Liver (tissue), 9 donors: Measurements from ENCODE around the gene BCL2. TPM values are rescaled to one million over a fixed set of nuclear protein-coding genes. Genes with fewer than 3 reads are reported as not detected.

Experiments used
- DNase-seq: peaks from one replicate; pipeline ENCODE4 v3.0.0-alpha.2; 2017; ENCODE audit warnings: low spot score
- H3K27ac ChIP-seq, 2 donors: one replicate each; pipeline ENCODE4 v1.7.0; 2013; ENCODE audit warnings: inconsistent platforms in 2 of 2, low read length in 2 of 2, control low read depth in 1 of 2, low read depth in 1 of 2, mild to moderate bottlenecking in 1 of 2
- H3K27me3 ChIP-seq, 4 donors: one replicate each; pipeline versions ENCODE4 v1.6.1 to v1.7.0; 2013; ENCODE audit warnings: low read length in 3 of 4, inconsistent platforms in 1 of 4, mild to moderate bottlenecking in 1 of 4, moderate library complexity in 1 of 4; ENCODE audit not compliant: control insufficient read depth in 4 of 4, insufficient read depth in 4 of 4
- H3K36me3 ChIP-seq, 4 donors: one replicate each; pipeline versions ENCODE4 v1.6.1 to v1.7.0; 2013; ENCODE audit warnings: low read length in 3 of 4, mild to moderate bottlenecking in 3 of 4, low read depth in 1 of 4, moderate library complexity in 1 of 4; ENCODE audit not compliant: control insufficient read depth in 4 of 4, insufficient read depth in 3 of 4
- H3K4me1 ChIP-seq, 4 donors: one replicate each; pipeline versions ENCODE4 v1.6.1 to v1.7.0; 2013; ENCODE audit warnings: low read length in 3 of 4, mild to moderate bottlenecking in 3 of 4, moderate library complexity in 1 of 4; ENCODE audit not compliant: control insufficient read depth in 4 of 4, insufficient read depth in 4 of 4
- H3K4me3 ChIP-seq, 3 donors: one replicate each; pipeline versions ENCODE4 v1.6.1 to v1.7.0; 2013; ENCODE audit warnings: low read length in 3 of 3, control low read depth in 1 of 3, low read depth in 1 of 3, mild to moderate bottlenecking in 1 of 3
- H3K9ac ChIP-seq, 2 donors: one replicate each; pipeline ENCODE4 v1.7.0; 2013; ENCODE audit warnings: low read length in 2 of 2, mild to moderate bottlenecking in 2 of 2, moderate library complexity in 2 of 2, control low read depth in 1 of 2, low read depth in 1 of 2
- H3K9me3 ChIP-seq, 4 donors: one replicate each; pipeline versions ENCODE4 v1.6.1 to v1.7.0; 2013; ENCODE audit warnings: low read length in 3 of 4; ENCODE audit not compliant: control insufficient read depth in 4 of 4
- ATF3 ChIP-seq: IDR thresholded peaks from 2 replicates; pipeline ENCODE4 v1.6.1; 2016; ENCODE audit warnings: antibody characterized with exemption
- EGR1 ChIP-seq, 2 donors: IDR thresholded peaks; 2 replicates each; pipeline ENCODE4 v1.6.1; 2016 to 2018; ENCODE audit warnings: antibody characterized with exemption in 2 of 2, low read depth in 2 of 2
- FOXA2 ChIP-seq: IDR thresholded peaks from 2 replicates; pipeline ENCODE4 v1.6.1; 2016; ENCODE audit warnings: antibody characterized with exemption
- GABPA ChIP-seq, 2 donors: IDR thresholded peaks in 1 of 2; conservative IDR thresholded peaks in 1 of 2; 2 replicates each; pipeline ENCODE4 v1.6.1; 2016; ENCODE audit warnings: antibody characterized with exemption in 2 of 2, mild to moderate bottlenecking in 1 of 2, moderate library complexity in 1 of 2
- HNF4G ChIP-seq: IDR thresholded peaks from 2 replicates; pipeline ENCODE4 v1.6.1; 2016; ENCODE audit warnings: antibody characterized with exemption
- JUND ChIP-seq, 2 donors: IDR thresholded peaks; 2 replicates each; pipeline ENCODE4 v1.6.1; 2016; ENCODE audit warnings: antibody characterized with exemption in 2 of 2
- RAD21 ChIP-seq, 2 donors: IDR thresholded peaks; 2 replicates each; pipeline ENCODE4 v1.6.1; 2016; ENCODE audit warnings: antibody characterized with exemption in 2 of 2, mild to moderate bottlenecking in 2 of 2
- REST ChIP-seq: IDR thresholded peaks from 2 replicates; pipeline ENCODE4 v1.6.1; 2016; ENCODE audit warnings: antibody characterized with exemption, mild to moderate bottlenecking
- SP1 ChIP-seq: IDR thresholded peaks from 2 replicates; pipeline ENCODE4 v1.6.1; 2018; ENCODE audit warnings: antibody characterized with exemption, mild to moderate bottlenecking
- TAF1 ChIP-seq: conservative IDR thresholded peaks from 2 replicates; pipeline ENCODE4 v1.6.1; 2016; ENCODE audit warnings: antibody characterized with exemption, mild to moderate bottlenecking
- YY1 ChIP-seq: IDR thresholded peaks from 2 replicates; pipeline ENCODE4 v1.6.1; 2016; ENCODE audit warnings: antibody characterized with exemption, mild to moderate bottlenecking
- ZBTB33 ChIP-seq: IDR thresholded peaks from 2 replicates; pipeline ENCODE4 v1.6.1; 2016; ENCODE audit warnings: antibody characterized with exemption
- WGBS: extraction: QIAGEN DNeasy Blood & Tissue Kit; methylation state at CpG from one replicate; pipeline ENCODE4 v1.1.7; 2013; 5-methylcytosine and 5-hydroxymethylcytosine counted together
- polyA plus RNA-seq, 2 donors: library from polyadenylated mRNA; stranded (reverse) in 1 of 2; unstranded in 1 of 2; fragments of 200-250 nt in 1 of 2; fragments of >200 nt in 1 of 2; fragmentation: Nextera tagmentation in 1 of 2; extraction: Ambion mirVana in 1 of 2; gene quantifications; one replicate each; pipeline versions ENCODE4 v1.2.1 to v1.2.3, GENCODE V29; 2013 to 2015
- total RNA-seq, 2 donors: library from RNA; depleted of rRNA; stranded (reverse); fragments of >200 nt; gene quantifications; one replicate each; pipeline ENCODE4 v1.2.3, GENCODE V29; 2014
- donor health status: healthy.
- donor health status: healthy.
- donor health status: healthy.
- donor health status: healthy.
- donor health status: healthy.

The BCL2 gene
- total and polyA plus RNA-seq, 4 donors: 0.40 to 3.9 (median 1.4) TPM

- peaks cover 0 to 6% (median 0%) of the 10 kb centered on the region in 4 donors for H3K27me3 ChIP-seq
- H3K27ac ChIP-seq: no peak overlapping the region
- H3K4me1 ChIP-seq: no peaks in the 10 kb centered on the region
- H3K36me3 ChIP-seq: no peaks in the 10 kb centered on the region
- H3K4me3 ChIP-seq: no peak overlapping the region
- DNase-seq: no peak
- 95% methylated on average over 5 of the region's 5 CpGs for WGBS
- H3K9ac ChIP-seq: no peak overlapping the region
- no peaks in the 10 kb centered on the region for H3K9me3 ChIP-seq
- TF ChIP-seq GABPA (IDR thresholded peaks at IDR 0.05 in 1 of 2, conservative IDR thresholded peaks at IDR 0.05 in 1 of 2) (no peak), TAF1 (no peak), JUND (IDR thresholded peaks at IDR 0.05) (no peak), YY1 (no peak), SP1 (no peak)
These were observed 120.5 kb downstream of the BCL2 start for GRCh38 chr18:63198868-63199742.

- Histone ChIP-seq H3K36me3 (no peaks in the 10 kb centered on the region), H3K27ac (no peak overlapping the region), H3K9me3 (no peaks in the 10 kb centered on the region), H3K4me3 (no peak overlapping the region), H3K27me3 (peaks cover 0 to 6% (median 0%) of the 10 kb centered on the region in 4 donors), H3K9ac (no peak overlapping the region), H3K4me1 (no peaks in the 10 kb centered on the region)
- DNase-seq: no peak
- WGBS: 49% methylated on average over 2 of the region's 2 CpGs
- TF ChIP-seq GABPA (IDR thresholded peaks at IDR 0.05 in 1 of 2, conservative IDR thresholded peaks at IDR 0.05 in 1 of 2): no peak
- TF ChIP-seq REST: no peak
- no peak for TF ChIP-seq ATF3
- no peak for TF ChIP-seq HNF4G
- TF ChIP-seq EGR1 (IDR thresholded peaks at IDR 0.05; ENCODE audit: low read depth in 2 of 2): no peak
- no peak for TF ChIP-seq FOXA2
- TF ChIP-seq ZBTB33: no peak
- TF ChIP-seq RAD21 (IDR thresholded peaks at IDR 0.05): no peak
- no peak for TF ChIP-seq TAF1
These were observed 121.3 kb downstream of the BCL2 start for GRCh38 chr18:63198098-63198760.
